GM18951 (cell line): Measurements from ENCODE around the gene CRYBG3.

ENCODE experiments used
- POLR2A ChIP-seq: IDR thresholded peaks from 4 replicates; pipeline ENCODE4 v1.6.1; 2011; ENCODE audit warnings: mild to moderate bottlenecking; ENCODE audit not compliant: insufficient read length, insufficient read depth; ENCODE audit errors: extremely low read depth
- in situ Hi-C: fragments of 300-500 bp; cut with MboI; formaldehyde crosslinking; loops from one replicate; pipeline ENCODE4 v1.12.0; 2022; ENCODE audit warnings: low sequenced_read_pairs, mixed read lengths, inconsistent platforms; ENCODE audit not compliant: unreplicated experiment

Gene CRYBG3

GRCh38 chr3:97862582-97862981 is 40.8 kb downstream of the CRYBG3 start:
- in situ Hi-C loops: no loop called here

GRCh38 chr3:97863031-97863430 is 41.2 kb downstream of the CRYBG3 start:
- in situ Hi-C loops: no loop called here
- TF ChIP-seq POLR2A: no peak

More at GRCh38 chr3:97862582-97862981, 40.8 kb downstream of the CRYBG3 start:
- TF ChIP-seq POLR2A: no peak

- TF ChIP-seq POLR2A: no peak
- in situ Hi-C loops: no loop called here
Measured at GRCh38 chr3:97863775-97864174, 42.0 kb downstream of the CRYBG3 start.

GRCh38 chr3:97871186-97871585 is 49.4 kb downstream of the CRYBG3 start:
- in situ Hi-C loops: no loop called here
- TF ChIP-seq POLR2A: no peak

GRCh38 chr3:97871801-97872524 is 50.2 kb downstream of the CRYBG3 start:
- no peak for TF ChIP-seq POLR2A
- in situ Hi-C loops: no loop called here

GRCh38 chr3:97872525-97873042 is 50.8 kb downstream of the CRYBG3 start:
- TF ChIP-seq POLR2A: no peak
- in situ Hi-C loops: no loop called here

GRCh38 chr3:97880267-97880666 is 58.5 kb downstream of the CRYBG3 start:
- TF ChIP-seq POLR2A: no peak
- in situ Hi-C loops: no loop called here

- in situ Hi-C loops: no loop called here
Measured at GRCh38 chr3:97882975-97883598, 61.3 kb downstream of the CRYBG3 start.

GRCh38 chr3:97883736-97884135 is 61.9 kb downstream of the CRYBG3 start:
- TF ChIP-seq POLR2A: no peak
- in situ Hi-C loops: no loop called here

More at GRCh38 chr3:97882975-97883598, 61.3 kb downstream of the CRYBG3 start:
- TF ChIP-seq POLR2A: no peak

GRCh38 chr3:97884586-97885123 is 62.8 kb downstream of the CRYBG3 start:
- no peak for TF ChIP-seq POLR2A

GRCh38 chr3:97885931-97886824 is 64.4 kb downstream of the CRYBG3 start:
- no peak for TF ChIP-seq POLR2A
- in situ Hi-C loops: no loop called here

More at GRCh38 chr3:97884586-97885123, 62.8 kb downstream of the CRYBG3 start:
- in situ Hi-C loops: no loop called here

GRCh38 chr3:97889814-97890213 is 68.0 kb downstream of the CRYBG3 start:
- in situ Hi-C loops: no loop called here
- TF ChIP-seq POLR2A: no peak

GRCh38 chr3:97892852-97893251 is 71.0 kb downstream of the CRYBG3 start:
- in situ Hi-C loops: no loop called here
- TF ChIP-seq POLR2A: no peak
